ENCODE results near the gene PXT1. TPM values are rescaled to one million over a fixed set of nuclear protein-coding genes. Genes with fewer than 3 reads are reported as not detected.
"Not testable (repeated sequence)": the region's sequence is repeated elsewhere in the genome, so short reads cannot be mapped to it uniquely, and the experiment has no call there.

The PXT1 gene
- total RNA-seq, 8 experiments from 2014 or later = 0.05 to 0.87 (median 0.30) TPM

DNA sequence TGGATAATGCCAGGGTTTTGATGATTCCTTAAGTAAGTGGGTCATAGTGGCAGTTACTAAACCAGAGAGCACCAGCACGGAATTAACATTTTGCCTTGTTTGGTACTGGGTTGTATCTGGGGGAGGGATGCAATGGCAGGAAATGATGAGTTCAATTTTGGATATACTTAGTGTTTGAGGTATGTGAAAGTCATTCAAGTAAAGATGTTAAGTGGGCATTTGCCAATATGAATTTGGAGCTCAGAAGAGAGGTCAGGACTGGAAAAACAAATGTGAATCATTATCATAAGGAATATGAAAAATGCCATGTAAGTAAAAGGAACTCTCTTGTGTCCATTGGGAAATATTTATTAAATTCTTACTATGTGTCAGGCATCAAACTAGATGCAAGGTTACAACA lies 6.2 kb downstream of the PXT1 start:
- no peak for ATAC-seq (replicated peaks in 6 of 8)
- Histone ChIP-seq H3K4me1 (replicated peaks in 1 of 2) (peaks cover 3 to 5% of the 10 kb centered on the region in 2 donors), H3K4me3 (no peak overlapping the region), H3K27ac (no peak overlapping the region)
- in situ Hi-C loops (cut with MboI; ENCODE audit: low pct_unique_long_range_greater_than_20kb in 2 of 9, low sequenced_read_pairs in 9 of 9, unreplicated experiment in 9 of 9) = no loop called here
- WGBS, 10 experiments = 0 to 100% (median 80%) methylated on average over 1 of the region's 1 CpG; no CpG with 5 or more reads in 1 of the 10 experiments

DNA sequence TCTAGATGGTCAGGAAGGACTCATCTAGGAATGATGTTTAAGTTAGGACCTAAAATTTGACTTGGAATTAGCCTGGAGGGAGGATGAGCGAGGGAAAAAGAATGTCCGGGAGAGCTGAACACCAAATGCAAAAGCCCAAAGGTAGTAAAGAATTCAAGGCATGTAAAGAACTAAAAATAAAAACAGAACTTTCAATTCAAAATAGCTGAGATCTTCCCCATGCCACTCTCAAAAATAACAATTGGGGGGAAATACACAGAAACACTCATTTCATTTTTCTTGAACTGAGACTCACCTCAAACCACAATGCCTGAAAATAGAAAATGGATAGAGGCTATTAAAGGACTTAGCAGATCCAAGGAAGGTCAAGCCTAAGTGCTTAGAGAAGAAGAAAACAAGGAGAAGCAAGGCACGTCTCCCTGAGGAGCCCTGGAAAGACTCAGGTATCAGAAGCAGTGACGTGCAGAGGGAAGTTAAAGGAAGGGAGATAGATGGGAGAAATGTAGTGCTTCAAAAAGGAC lies 10.4 kb downstream of the PXT1 start:
- Histone ChIP-seq H3K4me1 (replicated peaks in 1 of 2) (no peaks in the 10 kb centered on the region), H3K4me3 (no peak overlapping the region), H3K27ac (no peak overlapping the region)
- in situ Hi-C loops (cut with MboI; ENCODE audit: low pct_unique_long_range_greater_than_20kb in 2 of 9, low sequenced_read_pairs in 9 of 9, unreplicated experiment in 9 of 9) = no loop called here
- ATAC-seq (replicated peaks in 6 of 8) = no peak
- 52 to 100% (median 80%) methylated on average over 1 to 4 of the region's 4 CpGs; no CpG with 5 or more reads in 1 of the 10 experiments for WGBS, 10 experiments

DNA sequence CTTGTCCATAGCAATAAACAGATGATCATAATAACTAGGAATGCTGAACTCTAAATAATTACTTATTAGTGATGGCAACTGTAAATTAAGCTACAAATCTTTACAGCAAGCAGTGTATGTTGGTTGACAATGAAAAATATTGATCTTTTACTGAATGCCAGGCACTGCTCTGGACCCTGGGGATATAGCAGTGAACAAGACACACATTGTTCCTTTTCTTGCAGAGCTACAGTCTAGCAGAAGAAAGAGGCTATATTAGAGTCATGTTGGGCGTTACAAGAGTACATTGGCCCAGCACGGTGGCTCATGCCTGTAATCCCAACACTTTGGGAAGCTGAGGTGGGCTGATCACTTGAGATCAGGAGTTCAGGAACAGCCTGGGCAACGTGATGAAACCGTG lies 11.5 kb downstream of the PXT1 start:
- in situ Hi-C loops (cut with MboI; ENCODE audit: low pct_unique_long_range_greater_than_20kb in 2 of 9, low sequenced_read_pairs in 9 of 9, unreplicated experiment in 9 of 9) = no loop called here
- 67 to 100% (median 83%) methylated on average over 1 to 4 of the region's 4 CpGs; no CpG with 5 or more reads in 1 of the 10 experiments for WGBS, 10 experiments

DNA sequence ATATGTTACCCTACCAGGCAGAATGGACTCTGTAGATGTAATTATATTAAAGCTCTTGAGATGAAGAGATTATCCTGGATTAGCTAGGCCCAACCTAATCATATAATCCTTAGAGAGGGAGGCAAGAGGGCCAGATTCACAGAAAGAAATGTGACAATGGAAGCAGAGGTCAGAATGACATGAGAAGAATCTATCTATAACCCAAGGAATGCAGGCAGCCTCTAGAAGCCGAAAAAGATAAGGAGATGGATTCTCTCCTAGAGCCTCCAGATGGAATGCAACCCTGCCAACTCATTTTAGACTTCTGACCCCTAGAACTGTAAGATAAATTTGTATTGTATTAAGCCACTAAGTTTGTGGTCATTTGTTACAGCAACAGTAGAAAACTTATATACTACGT lies 12.3 kb downstream of the PXT1 start:
- no peak for ATAC-seq (replicated peaks in 6 of 8)
- Histone ChIP-seq H3K27ac (no peak overlapping the region), H3K4me1 (replicated peaks in 1 of 2) (no peaks in the 10 kb centered on the region), H3K4me3 (no peak overlapping the region)
- WGBS, 10 experiments = 63 to 100% (median 94%) methylated on average over 1 to 2 of the region's 2 CpGs; no CpG with 5 or more reads in 3 of the 10 experiments
- in situ Hi-C loops (cut with MboI; ENCODE audit: low pct_unique_long_range_greater_than_20kb in 2 of 9, low sequenced_read_pairs in 9 of 9, unreplicated experiment in 9 of 9) = no loop called here

More for the DNA sequence above, 11.5 kb downstream of the PXT1 start:
- no peaks in the 10 kb centered on the region for H3K4me1 ChIP-seq (replicated peaks in 1 of 2)
- no peak overlapping the region for H3K27ac ChIP-seq
- no peak overlapping the region for H3K4me3 ChIP-seq
- no peak for ATAC-seq (replicated peaks in 6 of 8)

DNA sequence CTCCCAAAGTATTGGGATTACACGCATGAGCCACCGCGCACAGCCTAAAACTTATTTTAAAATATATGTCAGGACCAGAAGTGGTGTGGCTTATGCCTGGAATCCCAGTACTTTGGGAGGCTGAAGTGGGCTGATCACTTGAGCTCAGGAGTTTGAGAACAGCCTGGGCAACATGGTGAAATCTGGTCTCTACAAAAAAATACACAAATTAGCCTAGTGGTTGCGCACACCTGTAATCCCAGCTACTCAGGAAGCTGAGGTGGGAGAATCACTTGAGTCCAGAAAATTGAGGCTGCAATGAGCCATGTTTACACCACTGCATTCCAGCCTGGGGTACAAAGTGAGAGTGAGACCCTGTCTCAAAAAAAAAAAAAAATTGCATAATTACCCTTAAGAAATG lies 13.7 kb downstream of the PXT1 start:
- Histone ChIP-seq H3K4me3 (no peak overlapping the region), H3K4me1 (replicated peaks in 1 of 2) (no peaks in the 10 kb centered on the region), H3K27ac (no peak overlapping the region)
- in situ Hi-C loops (cut with MboI; ENCODE audit: low pct_unique_long_range_greater_than_20kb in 2 of 9, low sequenced_read_pairs in 9 of 9, unreplicated experiment in 9 of 9) = no loop called here
- ATAC-seq (replicated peaks in 6 of 8) = peak in 3 of 8 experiments; percentile 22 to 55 (median 38)
- 58 to 100% (median 94%) methylated on average over 2 to 4 of the region's 4 CpGs; no CpG with 5 or more reads in 7 of the 10 experiments for WGBS, 10 experiments

DNA sequence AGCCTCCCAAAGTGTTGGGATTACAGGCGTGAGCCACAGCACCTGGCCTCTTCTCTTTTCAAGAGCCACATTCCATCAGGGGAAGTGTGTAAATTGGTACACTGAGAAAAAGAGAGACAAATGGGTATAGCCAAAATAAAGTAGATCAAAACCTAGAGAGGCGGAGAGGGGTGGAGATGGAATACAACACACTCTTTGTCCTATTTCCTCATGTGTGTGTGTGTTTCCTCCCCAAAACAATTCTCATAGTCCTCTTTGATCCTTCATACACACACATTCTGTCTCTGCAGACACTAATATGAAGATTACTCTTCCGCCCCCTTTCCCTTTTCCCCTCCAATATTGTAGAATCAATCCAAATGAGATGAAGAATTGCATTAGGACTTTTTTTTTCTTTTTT lies 16.0 kb downstream of the PXT1 start:
- H3K4me1 ChIP-seq (replicated peaks in 1 of 2) = peaks cover 2 to 3% of the 10 kb centered on the region in 2 donors
- ATAC-seq (replicated peaks in 6 of 8) = no peak
- H3K4me3 ChIP-seq = no peak overlapping the region
- in situ Hi-C loops (cut with MboI; ENCODE audit: low pct_unique_long_range_greater_than_20kb in 2 of 9, low sequenced_read_pairs in 9 of 9, unreplicated experiment in 9 of 9) = no loop called here
- H3K27ac ChIP-seq = no peak overlapping the region
- 86 to 100% (median 100%) methylated on average over 1 to 3 of the region's 3 CpGs; no CpG with 5 or more reads in 4 of the 10 experiments for WGBS, 10 experiments

DNA sequence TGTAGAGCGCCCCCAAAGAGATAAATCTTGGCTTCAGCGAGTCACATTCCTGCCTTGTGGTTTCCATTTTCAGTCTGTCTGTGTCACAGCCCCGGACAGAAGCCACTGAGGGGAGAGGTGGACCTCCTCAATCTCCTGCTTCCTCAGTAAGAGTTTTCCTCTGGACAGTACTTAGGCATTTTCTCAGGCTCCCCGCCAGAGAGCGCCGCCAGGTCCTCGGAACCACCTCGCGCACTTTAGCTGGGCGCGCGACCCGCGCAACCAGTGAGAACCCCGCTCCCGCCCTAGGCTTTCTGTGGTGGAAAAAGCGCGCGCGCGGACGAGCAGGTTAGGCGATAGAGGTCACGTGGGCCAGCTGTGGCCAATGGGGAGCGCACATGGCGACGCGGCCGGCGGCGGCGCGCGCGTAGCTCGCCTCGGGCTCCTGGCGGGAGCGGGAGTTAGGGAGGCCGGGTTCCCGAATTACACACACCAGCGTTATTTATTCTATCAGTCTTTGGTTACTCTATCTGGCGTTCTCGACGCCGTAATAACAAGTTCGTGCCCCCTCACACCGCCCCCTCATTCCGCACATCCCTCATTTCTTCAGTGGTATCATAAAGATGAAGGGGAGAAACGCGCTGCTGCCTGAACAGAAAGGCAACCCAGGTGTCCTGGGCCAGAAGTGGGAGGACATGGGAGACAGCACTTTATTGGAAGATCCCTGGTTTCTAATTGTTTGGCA lies 19.4 kb downstream of the PXT1 start:
- peak; percentile 96 to 99 (median 98) for ATAC-seq (replicated peaks in 6 of 8)
- peak overlapping the region; percentile 23 to 27 for H3K27ac ChIP-seq
- peak overlapping the region; percentile 35 to 49 (median 40) for H3K4me3 ChIP-seq
- H3K4me1 ChIP-seq (replicated peaks in 1 of 2) = peaks cover 2 to 3% of the 10 kb centered on the region in 2 donors
- 0 to 20% (median 1%) methylated on average over 6 to 27 of the region's 51 CpGs; no CpG with 5 or more reads in 2 of the 10 experiments for WGBS, 10 experiments
- in situ Hi-C loops (cut with MboI; ENCODE audit: low pct_unique_long_range_greater_than_20kb in 2 of 9, low sequenced_read_pairs in 9 of 9, unreplicated experiment in 9 of 9) = no loop called here

DNA sequence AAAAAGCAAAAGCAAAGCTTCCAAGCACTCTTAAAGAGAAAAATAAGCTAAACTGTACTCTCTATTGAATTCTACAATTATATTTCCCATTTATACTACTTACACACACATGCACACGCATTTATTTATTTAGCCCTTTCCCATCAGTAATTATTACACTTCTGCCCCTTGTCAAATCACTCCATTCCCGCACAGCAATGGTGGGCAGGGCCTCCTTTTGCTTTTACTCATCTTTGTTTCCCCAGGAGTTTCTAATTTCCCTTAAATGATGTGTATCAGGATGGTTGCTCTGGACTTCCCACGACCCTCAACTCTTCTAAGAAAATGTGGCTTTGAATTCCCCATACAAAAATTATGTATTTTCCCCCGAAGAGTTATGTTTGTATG lies 19.9 kb downstream of the PXT1 start:
- Histone ChIP-seq H3K4me1 (replicated peaks in 1 of 2) (peaks cover 2 to 3% of the 10 kb centered on the region in 2 donors), H3K4me3 (peak overlapping the region; percentile 35 to 49 (median 40)), H3K27ac (peak overlapping the region in 1 of 2 donors; percentile 23)
- peak in 3 of 8 experiments; percentile 0 to 4 (median 2) for ATAC-seq (replicated peaks in 6 of 8)
- WGBS, 10 experiments = 0 to 69% (median 36%) methylated on average over 1 to 4 of the region's 4 CpGs; no CpG with 5 or more reads in 1 of the 10 experiments
- in situ Hi-C loops (cut with MboI; ENCODE audit: low pct_unique_long_range_greater_than_20kb in 2 of 9, low sequenced_read_pairs in 9 of 9, unreplicated experiment in 9 of 9) = no loop called here

DNA sequence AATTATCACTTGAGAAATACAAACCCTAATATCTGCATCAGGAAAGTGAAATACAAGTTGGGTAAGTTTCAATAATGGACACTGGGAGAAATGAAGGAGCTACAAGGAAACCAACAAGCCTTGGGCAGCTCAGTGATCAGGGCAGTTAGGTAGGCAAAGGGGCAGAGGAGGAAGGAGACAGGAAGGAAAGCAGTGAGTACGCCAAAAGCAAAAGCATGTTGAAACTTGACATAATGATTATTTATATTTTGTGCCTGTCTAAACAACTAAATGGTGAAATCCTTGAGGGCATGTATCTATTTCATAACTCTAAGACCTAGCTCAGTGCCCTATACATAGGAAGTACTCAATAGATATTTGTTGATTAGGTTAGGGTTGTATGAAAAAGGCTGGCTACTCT lies 23.3 kb downstream of the PXT1 start:
- ATAC-seq (replicated peaks in 6 of 8) = no peak
- Histone ChIP-seq H3K4me3 (no peak overlapping the region), H3K27ac (no peak overlapping the region), H3K4me1 (replicated peaks in 1 of 2) (peaks cover 2 to 3% of the 10 kb centered on the region in 2 donors)
- in situ Hi-C loops (cut with MboI; ENCODE audit: low pct_unique_long_range_greater_than_20kb in 2 of 9, low sequenced_read_pairs in 9 of 9, unreplicated experiment in 9 of 9) = no loop called here
- WGBS, 10 experiments = 60 to 100% (median 92%) methylated on average over 1 of the region's 1 CpG; no CpG with 5 or more reads in 2 of the 10 experiments

DNA sequence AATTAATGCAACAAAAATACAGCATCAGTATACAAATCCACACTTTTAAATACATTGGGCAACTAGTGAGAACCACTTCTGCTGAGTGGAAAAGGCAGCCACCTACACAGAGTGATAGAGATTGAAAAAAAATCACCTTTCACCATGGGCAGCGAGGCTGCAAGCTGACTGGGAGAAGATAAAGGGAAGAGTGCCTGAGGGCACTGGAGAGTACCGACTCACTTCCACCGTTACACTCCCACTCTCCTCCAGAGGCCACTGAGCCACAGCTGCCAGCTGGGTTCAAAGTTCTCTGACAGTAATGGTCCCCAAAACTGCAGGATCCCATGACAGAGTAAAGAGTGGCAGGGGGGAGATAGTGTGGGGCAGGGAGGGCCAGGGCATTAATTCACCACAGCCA lies 24.1 kb downstream of the PXT1 start:
- H3K27ac ChIP-seq = no peak overlapping the region
- H3K4me1 ChIP-seq (replicated peaks in 1 of 2) = peaks cover 0 to under 1% of the 10 kb centered on the region in 2 donors
- in situ Hi-C loops (cut with MboI; ENCODE audit: low pct_unique_long_range_greater_than_20kb in 2 of 9, low sequenced_read_pairs in 9 of 9, unreplicated experiment in 9 of 9) = no loop called here
- ATAC-seq (replicated peaks in 6 of 8) = no peak
- no peak overlapping the region for H3K4me3 ChIP-seq
- 60 to 100% (median 80%) methylated on average over 1 to 3 of the region's 3 CpGs; no CpG with 5 or more reads in 5 of the 10 experiments for WGBS, 10 experiments

DNA sequence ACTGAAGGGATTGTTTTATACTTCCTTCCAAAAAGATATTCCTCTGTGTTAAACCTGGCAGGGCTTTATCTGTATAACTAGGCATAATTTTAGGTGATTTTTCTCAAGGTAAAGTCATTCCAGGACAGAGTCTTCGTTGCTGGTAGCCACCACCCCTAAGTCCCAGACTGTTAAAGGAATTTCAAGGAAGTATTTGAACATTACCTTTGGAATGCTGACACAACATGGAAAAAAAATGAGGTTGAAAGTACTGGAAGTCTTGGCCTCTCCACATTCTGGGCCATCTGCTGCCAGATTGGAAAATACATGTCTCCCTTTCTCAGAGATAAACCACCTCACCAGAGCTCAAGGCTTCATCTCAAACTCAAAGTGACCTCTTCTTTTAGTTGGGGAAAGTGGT lies 28.2 kb downstream of the PXT1 start:
- no peak overlapping the region for H3K27ac ChIP-seq
- in situ Hi-C loops (cut with MboI; ENCODE audit: low pct_unique_long_range_greater_than_20kb in 2 of 9, low sequenced_read_pairs in 9 of 9, unreplicated experiment in 9 of 9) = no loop called here
- WGBS, 10 experiments = 0 to 100% (median 55%) methylated on average over 1 of the region's 1 CpG; no CpG with 5 or more reads in 2 of the 10 experiments
- ATAC-seq (replicated peaks in 6 of 8) = no peak
- H3K4me1 ChIP-seq (replicated peaks in 1 of 2) = no peaks in the 10 kb centered on the region
- H3K4me3 ChIP-seq = no peak overlapping the region

DNA sequence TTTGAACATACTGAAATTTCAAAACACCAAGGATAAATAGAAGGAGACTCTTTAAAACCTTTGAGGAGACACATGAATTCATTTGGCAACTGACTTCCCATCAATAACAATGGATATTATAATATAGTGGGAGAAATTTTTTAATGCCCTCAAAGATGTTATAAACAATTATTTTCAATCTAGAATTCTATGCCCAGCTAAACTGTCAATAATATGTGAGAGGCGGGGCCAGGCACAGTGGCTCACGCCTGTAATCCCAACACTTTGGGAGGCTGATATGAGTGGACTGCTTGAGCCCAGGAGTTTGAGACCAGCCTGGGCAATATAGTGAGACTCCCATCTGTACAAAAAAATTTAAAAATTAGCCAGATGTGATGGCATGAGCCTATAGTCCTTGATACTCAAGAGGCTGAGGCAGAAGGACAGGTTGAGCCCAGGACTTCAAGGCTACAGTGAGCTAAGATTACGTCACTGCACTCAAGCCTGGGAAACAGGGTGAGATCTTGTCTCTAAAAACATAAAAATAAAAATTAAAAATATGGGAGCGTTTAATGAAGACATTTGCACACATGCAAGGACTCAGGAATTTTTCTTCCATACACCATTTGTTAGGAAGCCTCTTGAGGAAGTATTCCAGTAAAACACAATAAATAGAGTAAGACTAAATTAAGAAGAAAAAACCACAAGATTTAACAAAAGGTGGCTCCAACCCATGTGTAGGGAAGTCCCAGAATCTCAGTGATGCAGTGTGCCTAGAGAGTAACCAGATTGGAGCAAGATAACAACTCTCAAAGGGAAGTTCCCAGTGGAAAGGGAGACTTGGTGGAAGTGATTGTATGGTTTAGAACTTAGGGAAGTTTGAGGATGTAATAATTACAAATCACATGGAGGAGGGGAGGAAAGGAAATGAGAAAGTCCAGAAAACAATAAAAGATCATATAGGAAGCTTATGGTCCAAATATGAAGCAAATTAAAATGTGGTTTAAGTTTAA lies 28.9 kb downstream of the PXT1 start:
- in situ Hi-C loops (cut with MboI; ENCODE audit: low pct_unique_long_range_greater_than_20kb in 2 of 9, low sequenced_read_pairs in 9 of 9, unreplicated experiment in 9 of 9) = no loop called here
- no peak overlapping the region for H3K27ac ChIP-seq
- 50 to 88% (median 76%) methylated on average over 1 to 4 of the region's 4 CpGs; no CpG with 5 or more reads in 1 of the 10 experiments for WGBS, 10 experiments
- no peak for ATAC-seq (replicated peaks in 6 of 8)
- no peaks in the 10 kb centered on the region for H3K4me1 ChIP-seq (replicated peaks in 1 of 2)
- H3K4me3 ChIP-seq = no peak overlapping the region

DNA sequence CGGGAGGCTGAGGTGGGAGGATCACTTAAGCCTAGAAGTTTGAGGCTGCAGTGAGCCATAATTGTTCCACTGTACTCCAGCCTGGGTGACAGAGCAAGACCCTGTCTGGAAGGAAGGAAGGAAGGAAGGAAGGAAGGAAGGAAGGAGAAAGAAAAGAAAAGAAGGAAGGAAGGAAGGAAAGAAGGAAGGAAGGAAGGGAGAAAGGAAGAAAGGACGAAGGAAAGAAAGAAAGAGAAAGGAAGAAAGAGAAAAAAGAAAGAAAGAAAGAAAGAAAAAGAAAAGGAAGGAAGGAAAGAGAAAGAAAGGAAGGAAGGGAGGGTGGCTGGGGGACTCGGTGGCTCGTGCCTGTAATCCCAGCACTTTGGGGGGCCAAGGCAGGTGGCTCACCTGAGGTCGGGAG lies 32.9 kb downstream of the PXT1 start:
- H3K27ac ChIP-seq; H3K4me3 ChIP-seq; in situ Hi-C loops (cut with MboI; ENCODE audit: low pct_unique_long_range_greater_than_20kb in 2 of 9, low sequenced_read_pairs in 9 of 9, unreplicated experiment in 9 of 9); ATAC-seq (replicated peaks in 6 of 8); H3K4me1 ChIP-seq (replicated peaks in 1 of 2): not testable (repeated sequence)
- 35 to 71% (median 58%) methylated on average over 1 to 5 of the region's 5 CpGs; no CpG with 5 or more reads in 4 of the 10 experiments for WGBS, 10 experiments
